MCF 10A (cell line): ENCODE results near the gene IRX1. TPM values are rescaled to one million over a fixed set of nuclear protein-coding genes. Genes with fewer than 3 reads are reported as not detected.
A peak's percentile ranks its signal among the peaks of the same experiment; 100 is the strongest.

Experiments used
- BruUV-seq: library from RNA; stranded (reverse); fragments of 400-500 nt; replicated peaks from 2 replicates; lab custom pipeline; 2021; lab: Mats Ljungman, UMichigan
- CTCF ChIA-PET: fragments of 300-600 bp; sonication (Branson Sonifier 250); formaldehyde crosslinking; extraction: SDS; loops from one replicate; lab custom pipeline; 2021; ENCODE audit warnings: antibody characterized with exemption, inconsistent platforms; lab: Yijun Ruan, JAX
- POLR2A ChIA-PET: fragments of 300-600, 350-650 bp; sonication (Branson Sonifier 250); formaldehyde crosslinking; extraction: SDS; loops from one replicate; lab custom pipeline; 2020; ENCODE audit warnings: antibody characterized with exemption, inconsistent platforms; lab: Yijun Ruan, JAX
- DNase-seq: peaks from one replicate; pipeline ENCODE4 v3.0.0-alpha.2; 2018; ENCODE audit not compliant: unreplicated experiment
- H3K27ac Mint-ChIP-seq: one replicate; pipeline ENCODE4 v1.8.0; 2022; ENCODE audit warnings: mild to moderate bottlenecking, low read depth, mixed read lengths; ENCODE audit not compliant: unreplicated experiment
- H3K27me3 Mint-ChIP-seq: one replicate; pipeline ENCODE4 v1.8.0; 2022; ENCODE audit warnings: mixed read lengths; ENCODE audit not compliant: insufficient read depth, unreplicated experiment
- H3K36me3 Mint-ChIP-seq: one replicate; pipeline ENCODE4 v1.8.0; 2022; ENCODE audit warnings: mild to moderate bottlenecking, moderate library complexity, mixed read lengths; ENCODE audit not compliant: insufficient read depth, unreplicated experiment
- H3K4me1 Mint-ChIP-seq: one replicate; pipeline ENCODE4 v1.8.0; 2022; ENCODE audit warnings: mixed read lengths; ENCODE audit not compliant: insufficient read depth, unreplicated experiment
- H3K4me3 Mint-ChIP-seq: one replicate; pipeline ENCODE4 v1.8.0; 2022; ENCODE audit warnings: mild to moderate bottlenecking, moderate library complexity, mixed read lengths; ENCODE audit not compliant: unreplicated experiment
- H3K9me3 Mint-ChIP-seq: one replicate; pipeline ENCODE4 v1.8.0; 2022; ENCODE audit warnings: mixed read lengths; ENCODE audit not compliant: unreplicated experiment
- CTCF ChIP-seq: fragments of 200-600 bp; IDR thresholded peaks from one replicate; pipeline ENCODE4 v1.8.0; 2022; ENCODE audit warnings: antibody characterized with exemption, mild to moderate bottlenecking; ENCODE audit not compliant: unreplicated experiment
- intact Hi-C: fragments of 100-400 bp; cut with micrococcal nuclease; formaldehyde crosslinking; loops from 2 replicates; pipeline ENCODE4 v1.14.1; 2022
- total RNA-seq: library from RNA; stranded (reverse); gene quantifications from 2 replicates; pipeline ENCODE4 v1.2.3, GENCODE V29; 2022

The IRX1 gene
- total RNA-seq, 1 experiment from 2014 or later, result 15.5 TPM

GRCh38 chr5:3622961-3623360, 27.3 kb downstream of the IRX1 start:
- POLR2A ChIA-PET, result no interaction called here
- no peak overlapping the region for H3K4me3 Mint-ChIP-seq
- no peaks in the 10 kb centered on the region for H3K36me3 Mint-ChIP-seq
- CTCF ChIA-PET, result no interaction called here
- intact Hi-C loops, result no loop called here
- TF ChIP-seq CTCF, result no peak
- no peaks in the 10 kb centered on the region for H3K27me3 Mint-ChIP-seq
- BruUV-seq, result no TSS peak
- H3K27ac Mint-ChIP-seq, result no peak overlapping the region
- no peaks in the 10 kb centered on the region for H3K9me3 Mint-ChIP-seq
- DNase-seq, result peak; percentile 71
- no peaks in the 10 kb centered on the region for H3K4me1 Mint-ChIP-seq

DNA sequence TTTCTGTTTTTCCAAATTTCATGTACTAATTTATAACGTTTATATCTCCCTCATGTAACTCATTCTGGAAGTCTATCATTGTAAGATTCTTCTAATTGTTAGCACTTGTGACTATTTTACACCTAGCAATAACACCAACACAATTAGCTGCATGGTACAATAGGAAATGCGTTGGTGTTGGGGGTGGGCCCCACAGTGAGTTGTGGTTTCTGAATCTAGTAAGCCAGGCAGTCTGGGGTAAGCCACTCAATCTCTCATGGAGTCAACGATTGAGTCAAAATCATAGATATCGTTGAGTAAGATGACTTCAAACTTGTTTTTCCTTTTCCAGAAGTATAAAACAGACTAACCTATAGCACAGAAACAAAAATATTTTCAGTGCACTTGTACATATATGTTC, 30.0 kb downstream of the IRX1 start:
- H3K4me3 Mint-ChIP-seq, result no peak overlapping the region

DNA sequence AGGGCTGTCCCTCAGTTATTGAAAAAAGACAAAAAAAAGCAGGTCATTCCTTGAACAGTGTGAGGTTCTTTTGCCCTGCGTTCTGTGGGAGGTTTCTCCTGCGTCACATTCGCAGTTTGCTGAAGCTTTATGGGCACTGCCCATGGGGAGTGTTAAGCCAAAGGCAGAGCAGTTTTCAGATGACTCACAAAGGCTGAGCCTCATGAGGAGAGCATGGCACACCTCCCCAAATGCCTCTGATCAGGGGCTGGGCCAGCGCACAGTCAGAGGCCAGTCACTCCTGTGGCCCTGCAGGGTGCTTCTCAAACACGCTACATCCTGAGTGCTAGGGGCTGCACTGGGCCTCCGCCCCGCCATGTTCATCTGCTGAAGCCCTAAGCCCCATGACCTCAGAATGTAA, 38.4 kb downstream of the IRX1 start:
- Mint-ChIP-seq H3K27ac (no peak overlapping the region), H3K27me3 (no peaks in the 10 kb centered on the region), H3K36me3 (no peaks in the 10 kb centered on the region), H3K4me1 (no peaks in the 10 kb centered on the region), H3K9me3 (no peaks in the 10 kb centered on the region), H3K4me3 (no peak overlapping the region)
- POLR2A ChIA-PET, result no interaction called here
- no TSS peak for BruUV-seq
- CTCF ChIA-PET, result no interaction called here
- TF ChIP-seq CTCF, result no peak
- intact Hi-C loops, result no loop called here
- DNase-seq, result peak; percentile 48

More for the DNA sequence above, 30.0 kb downstream of the IRX1 start:
- H3K36me3 Mint-ChIP-seq, result no peaks in the 10 kb centered on the region
- no peaks in the 10 kb centered on the region for H3K27me3 Mint-ChIP-seq
- H3K4me1 Mint-ChIP-seq, result no peaks in the 10 kb centered on the region
- ChIA-PET POLR2A (no interaction called here), CTCF (no interaction called here)
- H3K27ac Mint-ChIP-seq, result no peak overlapping the region
- no peaks in the 10 kb centered on the region for H3K9me3 Mint-ChIP-seq
- no TSS peak for BruUV-seq
- DNase-seq, result no peak
- intact Hi-C loops, result no loop called here
- TF ChIP-seq CTCF, result no peak

GRCh38 chr5:3639175-3639574, 43.5 kb downstream of the IRX1 start:
- H3K4me1 Mint-ChIP-seq, result no peaks in the 10 kb centered on the region
- intact Hi-C loops, result no loop called here
- BruUV-seq, result no TSS peak
- TF ChIP-seq CTCF, result no peak
- H3K4me3 Mint-ChIP-seq, result no peak overlapping the region
- H3K36me3 Mint-ChIP-seq, result no peaks in the 10 kb centered on the region
- CTCF ChIA-PET, result no interaction called here
- H3K9me3 Mint-ChIP-seq, result peaks cover 7% of the 10 kb centered on the region
- H3K27ac Mint-ChIP-seq, result no peak overlapping the region
- POLR2A ChIA-PET, result no interaction called here
- H3K27me3 Mint-ChIP-seq, result no peaks in the 10 kb centered on the region
- no peak for DNase-seq
